ENCODE measurements around the gene DNAJC15. TPM values are rescaled to one million over a fixed set of nuclear protein-coding genes. Genes with fewer than 3 reads are reported as not detected.

The DNAJC15 gene
- total and polyA plus RNA-seq, 7 experiments from 2014 or later: 5.0 to 22.8 (median 10.5) TPM

DNA sequence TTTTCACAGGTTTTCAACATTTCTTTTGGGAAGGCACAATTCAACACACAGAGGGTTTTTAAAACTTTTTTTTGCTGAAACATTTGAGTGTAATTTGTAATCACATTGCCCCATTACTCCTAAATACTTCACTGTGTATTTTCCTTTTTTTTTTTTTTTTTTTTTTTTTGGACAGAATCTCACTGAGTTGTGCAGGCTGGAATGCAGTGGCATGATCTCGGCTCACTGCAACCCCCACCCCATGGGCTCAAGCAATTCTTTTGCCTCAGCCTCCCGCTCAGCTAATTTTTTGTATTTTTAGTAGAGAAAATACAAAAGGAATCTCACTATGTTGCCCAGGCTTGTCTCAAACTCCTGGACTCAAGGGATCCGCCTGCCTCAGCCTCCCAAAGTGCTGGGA, 14.8 kb upstream of the DNAJC15 start:
- Histone ChIP-seq H3K4me3 (ENCODE audit: low read length) (no peak overlapping the region), H3K9me3 (ENCODE audit: control insufficient read depth in 2 of 3, low read length in 3 of 3) (no peaks in the 10 kb centered on the region), H3K27me3 (ENCODE audit: control insufficient read depth in 2 of 2, insufficient read depth in 2 of 2, low read length in 2 of 2) (no peaks in the 10 kb centered on the region), H3K27ac (ENCODE audit: low read depth, low read length) (no peak overlapping the region), H3K36me3 (ENCODE audit: control insufficient read depth in 2 of 3, insufficient read depth in 3 of 3, low read length in 3 of 3) (no peaks in the 10 kb centered on the region), H3K4me1 (ENCODE audit: control insufficient read depth in 2 of 2, insufficient read depth in 2 of 2, low read length in 2 of 2) (no peaks in the 10 kb centered on the region)
- Mint-ChIP-seq H3K27me3 (peaks cover 0 to 25% (median 0%) of the 10 kb centered on the region in 5 donors), H3K9me3 (no peaks in the 10 kb centered on the region), H3K4me3 (no peak overlapping the region), H3K4me1 (no peaks in the 10 kb centered on the region), H3K36me3 (peaks cover 0 to 5% (median 0%) of the 10 kb centered on the region in 5 donors), H3K27ac (no peak overlapping the region)
- intact Hi-C loops (cut with micrococcal nuclease): no loop called here
- ATAC-seq (no peak), DNase-seq (no peak)
- CTCF ChIA-PET: no interaction called here
- POLR2A ChIA-PET: no interaction called here

- Histone ChIP-seq H3K4me3 (ENCODE audit: low read length) (no peak overlapping the region), H3K4me1 (ENCODE audit: control insufficient read depth in 2 of 2, insufficient read depth in 2 of 2, low read length in 2 of 2) (no peaks in the 10 kb centered on the region), H3K27ac (ENCODE audit: low read depth, low read length) (no peak overlapping the region), H3K27me3 (ENCODE audit: control insufficient read depth in 2 of 2, insufficient read depth in 2 of 2, low read length in 2 of 2) (no peaks in the 10 kb centered on the region), H3K36me3 (ENCODE audit: control insufficient read depth in 2 of 3, insufficient read depth in 3 of 3, low read length in 3 of 3) (no peaks in the 10 kb centered on the region), H3K9me3 (ENCODE audit: control insufficient read depth in 2 of 3, low read length in 3 of 3) (no peaks in the 10 kb centered on the region)
- H3K36me3 Mint-ChIP-seq: peaks cover 0 to 3% (median 0%) of the 10 kb centered on the region in 5 donors
- intact Hi-C loops (cut with micrococcal nuclease): no loop called here
- DNase-seq (no peak), ATAC-seq (no peak)
- ChIA-PET POLR2A (no interaction called here), CTCF (no interaction called here)
- no peak overlapping the region for H3K4me3 Mint-ChIP-seq
- no peak overlapping the region for H3K27ac Mint-ChIP-seq
- no peaks in the 10 kb centered on the region for H3K4me1 Mint-ChIP-seq
- H3K27me3 Mint-ChIP-seq: peaks cover 0 to 25% (median 0%) of the 10 kb centered on the region in 5 donors
- no peaks in the 10 kb centered on the region for H3K9me3 Mint-ChIP-seq
Measured at GRCh38 chr13:43009506-43009905, 13.9 kb upstream of the DNAJC15 start.

GRCh38 chr13:43014162-43014561, 9.2 kb upstream of the DNAJC15 start:
- Histone ChIP-seq H3K4me3 (ENCODE audit: low read length) (no peak overlapping the region), H3K9me3 (ENCODE audit: control insufficient read depth in 2 of 3, low read length in 3 of 3) (no peaks in the 10 kb centered on the region), H3K4me1 (ENCODE audit: control insufficient read depth in 2 of 2, insufficient read depth in 2 of 2, low read length in 2 of 2) (no peaks in the 10 kb centered on the region), H3K27ac (ENCODE audit: low read depth, low read length) (no peak overlapping the region), H3K36me3 (ENCODE audit: control insufficient read depth in 2 of 3, insufficient read depth in 3 of 3, low read length in 3 of 3) (no peaks in the 10 kb centered on the region), H3K27me3 (ENCODE audit: control insufficient read depth in 2 of 2, insufficient read depth in 2 of 2, low read length in 2 of 2) (no peaks in the 10 kb centered on the region)
- Mint-ChIP-seq H3K27me3 (peaks cover 0 to 13% (median 0%) of the 10 kb centered on the region in 5 donors), H3K27ac (no peak overlapping the region), H3K4me3 (no peak overlapping the region), H3K36me3 (peaks cover 0 to 1% (median 0%) of the 10 kb centered on the region in 5 donors), H3K9me3 (no peaks in the 10 kb centered on the region), H3K4me1 (no peaks in the 10 kb centered on the region)
- CTCF ChIA-PET: no interaction called here
- POLR2A ChIA-PET: interaction anchor here (0.8 to 1.5 kb wide), 2 partner anchors 9 to 22 kb away, joined by 3 to 6 read pairs; partner anchors contain the start of genes DNAJC15 and EPSTI1
- ATAC-seq (no peak), DNase-seq (no peak)
- intact Hi-C loops (cut with micrococcal nuclease): no loop called here

GRCh38 chr13:43016226-43016625, 7.2 kb upstream of the DNAJC15 start:
- ATAC-seq (no peak), DNase-seq (no peak)
- Mint-ChIP-seq H3K27ac (no peak overlapping the region), H3K4me3 (no peak overlapping the region), H3K27me3 (peaks cover 0 to 6% (median 0%) of the 10 kb centered on the region in 5 donors), H3K9me3 (no peaks in the 10 kb centered on the region), H3K36me3 (no peaks in the 10 kb centered on the region), H3K4me1 (no peaks in the 10 kb centered on the region)
- H3K27ac ChIP-seq (ENCODE audit: low read depth, low read length): no peak overlapping the region
- no peaks in the 10 kb centered on the region for H3K9me3 ChIP-seq (ENCODE audit: control insufficient read depth in 2 of 3, low read length in 3 of 3)
- H3K36me3 ChIP-seq (ENCODE audit: control insufficient read depth in 2 of 3, insufficient read depth in 3 of 3, low read length in 3 of 3): no peaks in the 10 kb centered on the region
- intact Hi-C loops (cut with micrococcal nuclease): no loop called here
- ChIA-PET POLR2A (interaction anchor here (1.9 kb wide), 1 partner anchor 25 kb away, joined by 4 read pairs; the partner anchor contains the start of gene EPSTI1), CTCF (no interaction called here)
- H3K4me3 ChIP-seq (ENCODE audit: low read length): no peak overlapping the region
- H3K27me3 ChIP-seq (ENCODE audit: control insufficient read depth in 2 of 2, insufficient read depth in 2 of 2, low read length in 2 of 2): no peaks in the 10 kb centered on the region
- no peaks in the 10 kb centered on the region for H3K4me1 ChIP-seq (ENCODE audit: control insufficient read depth in 2 of 2, insufficient read depth in 2 of 2, low read length in 2 of 2)

- peaks cover 5 to 12% of the 10 kb centered on the region in 2 donors for H3K4me1 ChIP-seq (ENCODE audit: control insufficient read depth in 2 of 2, insufficient read depth in 2 of 2, low read length in 2 of 2)
- no peak for ATAC-seq
- H3K27me3 ChIP-seq (ENCODE audit: control insufficient read depth in 2 of 2, insufficient read depth in 2 of 2, low read length in 2 of 2): no peaks in the 10 kb centered on the region
- Mint-ChIP-seq H3K27me3 (peaks cover 0 to 6% (median 0%) of the 10 kb centered on the region in 5 donors), H3K9me3 (peaks cover 0 to 7% (median 0%) of the 10 kb centered on the region in 11 donors), H3K27ac (no peak overlapping the region), H3K36me3 (peaks cover 0 to 6% (median 0%) of the 10 kb centered on the region in 5 donors), H3K4me3 (no peak overlapping the region), H3K4me1 (peaks cover 6 to 18% (median 15%) of the 10 kb centered on the region in 7 donors)
- H3K27ac ChIP-seq (ENCODE audit: low read depth, low read length): no peak overlapping the region
- intact Hi-C loops (cut with micrococcal nuclease): no loop called here
- H3K9me3 ChIP-seq (ENCODE audit: control insufficient read depth in 2 of 3, low read length in 3 of 3): no peaks in the 10 kb centered on the region
- CTCF ChIA-PET: no interaction called here
- POLR2A ChIA-PET: no interaction called here
- no peaks in the 10 kb centered on the region for H3K36me3 ChIP-seq (ENCODE audit: control insufficient read depth in 2 of 3, insufficient read depth in 3 of 3, low read length in 3 of 3)
- no peak for DNase-seq
- H3K4me3 ChIP-seq (ENCODE audit: low read length): no peak overlapping the region
Measured at GRCh38 chr13:43019811-43020210, 3.6 kb upstream of the DNAJC15 start.

GRCh38 chr13:43020794-43021193, 2.6 kb upstream of the DNAJC15 start:
- H3K4me3 Mint-ChIP-seq: no peak overlapping the region
- ChIA-PET POLR2A (no interaction called here), CTCF (no interaction called here)
- Histone ChIP-seq H3K4me1 (ENCODE audit: control insufficient read depth in 2 of 2, insufficient read depth in 2 of 2, low read length in 2 of 2) (peaks cover 9 to 17% of the 10 kb centered on the region in 2 donors), H3K9me3 (ENCODE audit: control insufficient read depth in 2 of 3, low read length in 3 of 3) (no peaks in the 10 kb centered on the region), H3K36me3 (ENCODE audit: control insufficient read depth in 2 of 3, insufficient read depth in 3 of 3, low read length in 3 of 3) (no peaks in the 10 kb centered on the region), H3K4me3 (ENCODE audit: low read length) (no peak overlapping the region), H3K27me3 (ENCODE audit: control insufficient read depth in 2 of 2, insufficient read depth in 2 of 2, low read length in 2 of 2) (no peaks in the 10 kb centered on the region), H3K27ac (ENCODE audit: low read depth, low read length) (no peak overlapping the region)
- DNase-seq (no peak), ATAC-seq (no peak)
- intact Hi-C loops (cut with micrococcal nuclease): no loop called here
- H3K27ac Mint-ChIP-seq: no peak overlapping the region
- H3K27me3 Mint-ChIP-seq: peaks cover 0 to 4% (median 0%) of the 10 kb centered on the region in 5 donors
- peaks cover 14 to 26% (median 21%) of the 10 kb centered on the region in 7 donors for H3K4me1 Mint-ChIP-seq
- peaks cover 0 to 7% (median 0%) of the 10 kb centered on the region in 11 donors for H3K9me3 Mint-ChIP-seq
- peaks cover 0 to 6% (median 0%) of the 10 kb centered on the region in 5 donors for H3K36me3 Mint-ChIP-seq
